ENCODE results near the gene FGGY.
"Not testable (repeated sequence)": the region's sequence is repeated elsewhere in the genome, so short reads cannot be mapped to it uniquely, and the experiment has no call there.

Gene FGGY

GRCh38 chr1:59554011-59554663 lies 257.2 kb downstream of the FGGY start:
- Mint-ChIP-seq H3K4me3 (no peak overlapping the region), H3K4me1 (peaks cover 3 to 9% of the 10 kb centered on the region in 2 donors), H3K27ac (no peak overlapping the region), H3K36me3 (peaks cover 32 to 41% of the 10 kb centered on the region in 2 donors), H3K27me3 (no peaks in the 10 kb centered on the region), H3K9me3 (peaks cover 5 to 9% of the 10 kb centered on the region in 2 donors)
- no peak for DNase-seq
- no peak for ATAC-seq (replicated peaks)

- Mint-ChIP-seq H3K36me3 (peaks cover 32 to 38% of the 10 kb centered on the region in 2 donors), H3K4me1 (peaks cover 3 to 9% of the 10 kb centered on the region in 2 donors), H3K4me3 (no peak overlapping the region), H3K27ac (no peak overlapping the region), H3K27me3 (no peaks in the 10 kb centered on the region), H3K9me3 (peaks cover 5 to 9% of the 10 kb centered on the region in 2 donors)
- ATAC-seq (replicated peaks) (no peak), DNase-seq (no peak)
Observed at GRCh38 chr1:59554752-59555151, 257.9 kb downstream of the FGGY start.

GRCh38 chr1:59556398-59556797 lies 259.5 kb downstream of the FGGY start:
- DNase-seq = no peak
- no peak for ATAC-seq (replicated peaks)

GRCh38 chr1:59556802-59557548 lies 260.1 kb downstream of the FGGY start:
- Mint-ChIP-seq H3K9me3 (peaks cover 8 to 9% of the 10 kb centered on the region in 2 donors), H3K4me3 (no peak overlapping the region), H3K4me1 (peaks cover 19 to 27% of the 10 kb centered on the region in 2 donors), H3K27ac (no peak overlapping the region), H3K36me3 (peaks cover 32 to 40% of the 10 kb centered on the region in 2 donors), H3K27me3 (no peaks in the 10 kb centered on the region)
- DNase-seq = no peak
- ATAC-seq (replicated peaks) = no peak

More at GRCh38 chr1:59556398-59556797, 259.5 kb downstream of the FGGY start:
- Mint-ChIP-seq H3K36me3 (peaks cover 32 to 40% of the 10 kb centered on the region in 2 donors), H3K4me1 (peaks cover 16 to 25% of the 10 kb centered on the region in 2 donors), H3K4me3 (no peak overlapping the region), H3K9me3 (peaks cover 8 to 9% of the 10 kb centered on the region in 2 donors), H3K27me3 (no peaks in the 10 kb centered on the region), H3K27ac (no peak overlapping the region)

GRCh38 chr1:59557549-59557885 lies 260.6 kb downstream of the FGGY start:
- Mint-ChIP-seq H3K27me3 (no peaks in the 10 kb centered on the region), H3K36me3 (peaks cover 32 to 40% of the 10 kb centered on the region in 2 donors)

GRCh38 chr1:59558580-59558979 lies 261.7 kb downstream of the FGGY start:
- Mint-ChIP-seq H3K36me3 (peaks cover 32 to 48% of the 10 kb centered on the region in 2 donors), H3K4me1 (peaks cover 27 to 32% of the 10 kb centered on the region in 2 donors)
- not testable (repeated sequence) for H3K27ac Mint-ChIP-seq; DNase-seq; H3K4me3 Mint-ChIP-seq; ATAC-seq (replicated peaks); H3K9me3 Mint-ChIP-seq; H3K27me3 Mint-ChIP-seq

More at GRCh38 chr1:59557549-59557885, 260.6 kb downstream of the FGGY start:
- ATAC-seq (replicated peaks) (no peak), DNase-seq (no peak)
- H3K4me3 Mint-ChIP-seq = no peak overlapping the region
- H3K9me3 Mint-ChIP-seq = peaks cover 8 to 9% of the 10 kb centered on the region in 2 donors
- H3K27ac Mint-ChIP-seq = no peak overlapping the region
- peaks cover 19 to 23% of the 10 kb centered on the region in 2 donors for H3K4me1 Mint-ChIP-seq

GRCh38 chr1:59560807-59561450 lies 264.0 kb downstream of the FGGY start:
- Mint-ChIP-seq H3K4me3 (peak overlapping the region in 1 of 2 donors; percentile 23), H3K4me1 (peaks cover 29 to 32% of the 10 kb centered on the region in 2 donors), H3K36me3 (peaks cover 20 to 36% of the 10 kb centered on the region in 2 donors), H3K27me3 (no peaks in the 10 kb centered on the region), H3K27ac (peak overlapping the region; percentile 52), H3K9me3 (peaks cover 9% of the 10 kb centered on the region in 2 donors)
- DNase-seq (peak; percentile 27), ATAC-seq (replicated peaks) (peak; percentile 90 to 93)

- H3K9me3 Mint-ChIP-seq = peaks cover 9% of the 10 kb centered on the region in 2 donors
- H3K4me1 Mint-ChIP-seq = peaks cover 29 to 32% of the 10 kb centered on the region in 2 donors
- DNase-seq = no peak
- peaks cover 13 to 30% of the 10 kb centered on the region in 2 donors for H3K36me3 Mint-ChIP-seq
- H3K4me3 Mint-ChIP-seq = no peak overlapping the region
- no peak overlapping the region for H3K27ac Mint-ChIP-seq
- no peaks in the 10 kb centered on the region for H3K27me3 Mint-ChIP-seq
- ATAC-seq (replicated peaks) = peak; percentile 44 to 47
Observed at GRCh38 chr1:59561796-59562195, 264.9 kb downstream of the FGGY start.

GRCh38 chr1:59564192-59564891 lies 267.4 kb downstream of the FGGY start:
- H3K4me3 Mint-ChIP-seq = no peak overlapping the region
- no peaks in the 10 kb centered on the region for H3K27me3 Mint-ChIP-seq
- ATAC-seq (replicated peaks) (no peak), DNase-seq (no peak)
- peaks cover 0 to 13% of the 10 kb centered on the region in 2 donors for H3K36me3 Mint-ChIP-seq
- H3K9me3 Mint-ChIP-seq = peaks cover 0 to 4% of the 10 kb centered on the region in 2 donors
- no peak overlapping the region for H3K27ac Mint-ChIP-seq
- H3K4me1 Mint-ChIP-seq = peaks cover 29 to 32% of the 10 kb centered on the region in 2 donors

GRCh38 chr1:59565611-59566410 lies 268.9 kb downstream of the FGGY start:
- no peak overlapping the region for H3K27ac Mint-ChIP-seq
- no peaks in the 10 kb centered on the region for H3K27me3 Mint-ChIP-seq
- H3K9me3 Mint-ChIP-seq = peaks cover 0 to 2% of the 10 kb centered on the region in 2 donors
- H3K4me3 Mint-ChIP-seq = no peak overlapping the region
- DNase-seq (no peak), ATAC-seq (replicated peaks) (no peak)
- peaks cover 0 to 10% of the 10 kb centered on the region in 2 donors for H3K36me3 Mint-ChIP-seq
- peaks cover 26 to 33% of the 10 kb centered on the region in 2 donors for H3K4me1 Mint-ChIP-seq

- H3K9me3 Mint-ChIP-seq = no peaks in the 10 kb centered on the region
- H3K4me1 Mint-ChIP-seq = peaks cover 14 to 27% of the 10 kb centered on the region in 2 donors
- ATAC-seq (replicated peaks) (no peak), DNase-seq (no peak)
- H3K36me3 Mint-ChIP-seq = peaks cover 2 to 3% of the 10 kb centered on the region in 2 donors
- H3K27ac Mint-ChIP-seq = no peak overlapping the region
- H3K27me3 Mint-ChIP-seq = no peaks in the 10 kb centered on the region
- H3K4me3 Mint-ChIP-seq = no peak overlapping the region
Observed at GRCh38 chr1:59568158-59568935, 271.5 kb downstream of the FGGY start.

GRCh38 chr1:59569198-59569597 lies 272.3 kb downstream of the FGGY start:
- Mint-ChIP-seq H3K36me3 (peaks cover 6 to 8% of the 10 kb centered on the region in 2 donors), H3K27ac (no peak overlapping the region), H3K9me3 (peaks cover 5% of the 10 kb centered on the region in 2 donors), H3K4me1 (peaks cover 12 to 27% of the 10 kb centered on the region in 2 donors), H3K27me3 (no peaks in the 10 kb centered on the region), H3K4me3 (no peak overlapping the region)
- DNase-seq (no peak), ATAC-seq (replicated peaks) (no peak)

GRCh38 chr1:59570524-59570923 lies 273.6 kb downstream of the FGGY start:
- peak; percentile 82 to 91 for ATAC-seq (replicated peaks)
- Mint-ChIP-seq H3K27me3 (no peaks in the 10 kb centered on the region), H3K36me3 (peaks cover 7 to 10% of the 10 kb centered on the region in 2 donors), H3K4me3 (no peak overlapping the region), H3K9me3 (peaks cover 5 to 6% of the 10 kb centered on the region in 2 donors), H3K4me1 (peaks cover 12 to 27% of the 10 kb centered on the region in 2 donors), H3K27ac (no peak overlapping the region)
- no peak for DNase-seq

Data from stimulated activated naive B cell treated with anti-CD40 and anti-IgM and Interleukin-4, amounts not matched to agents 10 μg/mL and 1 μg/mL and 100 μg/mL, for 72 hours (primary cell).